H1 (cell line): ENCODE data around the gene MYO15A. TPM values are rescaled to one million over a fixed set of nuclear protein-coding genes. Genes with fewer than 3 reads are reported as not detected.

ENCODE experiments used
- CHD1 ChIP-seq: IDR thresholded peaks from 2 replicates; pipeline ENCODE4 v1.6.1; 2012; ENCODE audit warnings: low read depth, low read length, improper control_type of control experiment
- EGR1 ChIP-seq: IDR thresholded peaks from 2 replicates; pipeline ENCODE4 v1.6.1; 2011; ENCODE audit warnings: low read depth, low read length, borderline replicate concordance
- GTF2F1 ChIP-seq: IDR thresholded peaks from 2 replicates; pipeline ENCODE4 v1.6.1; 2012; ENCODE audit warnings: low read depth, low read length, improper control_type of control experiment, borderline replicate concordance
- JUND ChIP-seq: IDR thresholded peaks from 2 replicates; pipeline ENCODE4 v1.6.1; 2011; ENCODE audit warnings: mild to moderate bottlenecking, improper control_type of control experiment, low read length
- KDM4A ChIP-seq: IDR thresholded peaks from one replicate; pipeline ENCODE4 v1.7.1; 2012; ENCODE audit warnings: low read depth, mild to moderate bottlenecking, moderate library complexity, low read length, inconsistent platforms; ENCODE audit not compliant: severe bottlenecking
- POLR2AphosphoS5 ChIP-seq: IDR thresholded peaks from 2 replicates; pipeline ENCODE4 v1.6.1; 2011; ENCODE audit warnings: low read depth, low read length
- POU5F1 ChIP-seq: IDR thresholded peaks from 2 replicates; pipeline ENCODE4 v1.6.1; 2011; ENCODE audit warnings: low read depth, mild to moderate bottlenecking, low read length, moderate library complexity
- SIRT6 ChIP-seq: IDR thresholded peaks from one replicate; pipeline ENCODE4 v1.7.1; 2012; ENCODE audit warnings: low read length, inconsistent platforms
- TAF1 ChIP-seq: IDR thresholded peaks from 2 replicates; pipeline ENCODE4 v1.6.1; 2011; ENCODE audit warnings: mild to moderate bottlenecking, low read depth, low read length
- polyA plus RNA-seq, 7 experiments: library from polyadenylated mRNA; depleted of rRNA in 3 of 7; stranded (reverse) in 5 of 7; unstranded in 2 of 7; fragments of >200 nt in 5 of 7; fragments of 200-250 nt in 2 of 7; gene quantifications; 1 replicate in 5 of 7; 2 replicates in 1 of 7; 4 replicates in 1 of 7; pipeline versions ENCODE4 v1.2.1 to v1.2.3, GENCODE V29; 2011 to 2013; ENCODE audit warnings: missing spikeins in 2 of 7, mixed read lengths in 2 of 7
- total RNA-seq: library from RNA; stranded (reverse); fragmentation: NEBNext Ultra II Directional; extraction: Animal tissue kit (Norgen Biotek cat#: 25700); gene quantifications from 2 replicates; pipeline ENCODE4 v1.2.1, GENCODE V29; 2021

The MYO15A gene
- total and polyA plus RNA-seq, 2 of the 8 experiments (the other 6 are each of a cell fraction or from before 2014, with no cell fraction given), result 1.6 to 4.2 TPM

- no peak for TF ChIP-seq TAF1
- no peak for TF ChIP-seq POU5F1
- no peak for TF ChIP-seq CHD1
- no peak for TF ChIP-seq GTF2F1
- no peak for TF ChIP-seq POLR2AphosphoS5
- no peak for TF ChIP-seq SIRT6
- TF ChIP-seq EGR1, result no peak
- no peak for TF ChIP-seq JUND
- TF ChIP-seq KDM4A, result no peak
- TF ChIP-seq, all 59 proteins: peak for 0
These were observed 1.3 kb upstream of the MYO15A start (continued) for GRCh38 chr17:18107061-18107790.
